Kidney glomerular epithelial cell (primary cell): ENCODE data around the gene LRRC27.

Experiments used
- DNase-seq: peaks from one replicate; lab custom pipeline; 2025; lab: John Stamatoyannopoulos, UW

LRRC27 gene

GRCh38 chr10:132402781-132403241, 70.8 kb downstream of the LRRC27 start:
- DNase-seq, result no peak

DNA sequence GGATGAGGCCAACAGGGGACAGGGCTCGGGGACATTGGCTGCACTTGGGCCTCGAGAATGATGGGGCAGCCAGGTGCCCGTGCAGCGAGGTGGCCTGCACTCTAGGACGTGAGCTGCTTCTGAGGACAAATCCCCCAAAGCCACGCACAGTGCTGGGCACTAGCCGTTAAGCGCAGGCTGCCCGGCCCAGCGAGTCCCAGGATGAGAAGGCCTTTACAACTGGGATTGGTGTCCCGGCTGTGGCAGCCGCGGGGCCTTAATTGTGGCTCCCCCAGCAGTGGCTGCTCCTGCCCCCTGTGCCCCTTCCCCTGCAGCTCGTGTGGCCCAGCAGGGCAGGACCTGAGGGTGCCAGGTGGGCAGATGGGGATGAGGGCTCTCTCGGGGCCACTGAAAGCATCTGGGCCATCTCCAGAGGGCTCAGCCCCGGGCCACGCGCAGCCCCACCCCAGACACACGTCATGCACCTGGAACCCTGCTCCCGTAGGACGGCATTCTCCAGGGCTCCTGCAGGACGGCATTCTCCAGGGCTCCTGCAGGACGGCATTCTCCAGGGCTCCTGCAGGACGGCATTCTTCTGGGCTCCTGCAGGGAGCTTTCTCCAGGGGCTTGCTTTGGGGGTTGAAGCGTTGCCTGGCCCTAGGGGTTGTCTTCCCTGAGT, 71.6 kb downstream of the LRRC27 start:
- DNase-seq, result no peak

DNA sequence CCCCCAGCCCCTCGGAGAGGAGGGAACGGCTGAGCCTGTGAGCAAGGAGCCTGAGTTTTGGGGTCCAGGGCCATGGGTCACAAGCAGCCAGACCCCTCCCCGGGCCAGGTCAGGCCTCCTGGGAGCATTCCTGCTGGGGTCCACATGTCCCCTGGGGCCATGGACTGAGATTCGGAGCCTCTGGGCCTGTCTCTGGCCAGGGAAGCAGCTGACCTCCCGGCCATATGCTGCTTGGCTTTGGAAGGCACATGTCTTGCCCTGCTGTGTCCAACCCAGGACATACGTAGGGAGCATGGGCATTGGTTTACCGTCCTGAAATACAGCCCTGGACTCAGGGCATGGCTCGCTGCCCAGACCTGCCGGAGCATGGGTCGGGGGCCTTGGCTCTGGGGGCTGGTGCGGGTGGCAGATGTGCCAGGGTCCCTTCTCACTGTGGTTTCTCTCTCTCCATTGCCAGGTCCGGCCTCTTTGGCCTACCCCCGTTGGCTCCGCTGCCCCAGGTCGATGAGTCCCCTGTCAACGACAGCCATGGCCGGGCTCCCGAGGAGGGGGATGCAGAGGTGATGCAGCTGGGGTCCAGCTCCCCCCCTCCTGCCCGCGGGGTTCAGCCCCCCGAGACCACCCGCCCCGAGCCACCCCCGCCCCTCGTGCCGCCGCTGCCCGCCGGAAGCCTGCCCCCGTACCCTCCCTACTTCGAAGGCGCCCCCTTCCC, 72.3 kb downstream of the LRRC27 start:
- DNase-seq, result no peak

DNA sequence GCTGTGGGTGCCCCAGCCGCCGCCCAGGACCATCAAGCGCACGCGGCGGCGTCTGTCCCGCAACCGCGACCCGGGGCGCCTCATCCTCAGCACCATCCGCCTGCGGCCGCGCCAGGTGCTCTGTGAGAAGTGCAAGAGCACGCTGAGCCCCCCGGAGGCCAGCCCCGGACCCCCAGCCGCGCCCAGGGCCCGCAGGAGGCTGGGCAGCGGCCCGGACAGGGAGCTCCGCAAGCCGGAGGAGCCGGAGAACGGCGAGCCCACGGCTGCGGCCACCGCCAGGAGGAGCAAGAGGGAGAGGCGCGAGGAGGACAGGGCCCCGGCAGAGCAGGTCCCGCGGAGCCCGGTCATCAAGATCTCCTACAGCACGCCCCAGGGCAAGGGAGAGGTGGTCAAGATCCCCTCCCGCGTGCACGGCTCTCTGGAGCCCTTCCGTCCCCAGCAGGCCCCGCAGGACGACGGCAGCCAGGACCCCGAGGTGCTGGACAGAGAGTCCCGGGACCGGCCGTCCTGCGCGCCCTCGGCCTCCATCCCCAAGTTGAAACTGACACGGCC, 73.0 kb downstream of the LRRC27 start:
- no peak for DNase-seq

DNA sequence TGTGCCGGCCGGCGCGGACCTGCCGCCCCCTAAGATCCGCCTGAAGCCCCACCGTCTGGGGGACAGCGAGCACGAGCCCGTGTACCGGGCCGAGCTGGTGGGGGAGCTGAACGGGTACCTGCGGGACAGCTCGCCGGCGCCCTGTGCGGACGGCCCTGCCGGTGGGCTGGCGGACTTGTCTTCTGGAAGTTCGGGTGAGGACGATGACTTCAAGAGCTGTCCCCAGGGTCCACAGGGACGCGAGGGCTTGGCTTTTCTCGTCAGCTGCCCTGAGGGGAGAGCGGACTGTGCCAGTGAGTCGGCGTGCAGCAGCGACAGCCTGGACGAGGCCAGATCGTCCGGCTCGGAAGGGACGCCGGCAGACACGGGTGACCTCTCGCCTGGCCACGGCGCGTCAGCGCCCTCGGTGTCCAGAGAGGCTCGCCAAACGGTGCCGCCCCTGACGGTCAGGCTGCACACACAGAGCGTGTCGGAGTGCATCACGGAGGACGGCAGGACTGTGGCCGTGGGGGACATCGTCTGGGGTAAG, 73.5 kb downstream of the LRRC27 start:
- no peak for DNase-seq

DNA sequence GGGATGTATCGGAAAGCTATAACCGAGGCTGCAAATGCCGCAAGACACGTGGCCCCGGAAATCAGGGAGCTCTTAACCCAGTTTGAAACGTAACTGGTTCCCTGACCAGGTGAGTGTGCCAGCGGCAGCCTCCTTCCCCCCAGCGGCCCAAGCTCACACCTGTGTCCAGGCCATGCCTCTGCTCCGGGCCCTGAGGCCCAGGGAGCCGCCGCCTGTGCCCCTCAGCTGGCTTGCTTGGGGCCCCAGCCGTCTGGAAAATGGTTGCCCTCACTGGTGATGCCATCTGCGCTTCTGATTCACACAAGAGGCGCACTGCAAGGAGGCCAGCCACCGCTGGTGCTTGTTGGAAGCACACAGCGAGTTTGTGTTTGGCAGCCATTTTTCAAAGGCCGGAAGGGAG, 74.2 kb downstream of the LRRC27 start:
- DNase-seq, result no peak

- no peak for DNase-seq
Measured at GRCh38 chr10:132406750-132407149, 74.8 kb downstream of the LRRC27 start.

DNA sequence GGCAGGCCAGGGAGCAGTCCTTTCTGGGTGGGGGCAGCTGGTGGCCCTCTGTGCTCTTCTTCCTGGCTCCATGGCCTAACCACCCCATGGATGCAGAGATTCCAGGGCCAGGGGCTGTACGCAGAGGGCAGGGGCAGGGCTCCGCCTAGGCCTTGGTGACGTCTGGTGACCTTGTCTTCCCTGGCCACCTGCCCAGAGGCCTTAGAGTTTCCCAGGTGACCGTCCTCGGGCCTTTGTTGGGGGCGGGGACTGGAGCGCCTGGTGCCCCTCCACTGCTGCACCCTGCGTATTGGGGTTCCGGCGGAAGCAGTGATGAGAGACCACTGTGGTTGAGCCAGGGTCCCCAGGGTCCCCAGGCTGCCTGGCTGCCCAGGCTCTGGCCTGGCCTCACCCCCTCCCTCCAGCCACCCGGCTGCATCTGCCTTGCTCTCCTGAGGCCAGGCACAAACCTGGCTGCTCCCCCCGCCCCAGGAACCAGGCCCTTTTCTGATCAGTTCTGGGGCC, 75.3 kb downstream of the LRRC27 start:
- no peak for DNase-seq

GRCh38 chr10:132407846-132408278, 75.9 kb downstream of the LRRC27 start:
- DNase-seq, result no peak

GRCh38 chr10:132408367-132408781, 76.4 kb downstream of the LRRC27 start:
- DNase-seq, result no peak

- DNase-seq, result no peak
Measured at GRCh38 chr10:132408823-132409666, 77.1 kb downstream of the LRRC27 start.

GRCh38 chr10:132409667-132410028, 77.7 kb downstream of the LRRC27 start:
- DNase-seq, result no peak

GRCh38 chr10:132410056-132410778, 78.2 kb downstream of the LRRC27 start:
- DNase-seq, result no peak

GRCh38 chr10:132410779-132411532, 79.0 kb downstream of the LRRC27 start:
- no peak for DNase-seq

- DNase-seq, result no peak
Measured at GRCh38 chr10:132411561-132412253, 79.7 kb downstream of the LRRC27 start.

- DNase-seq, result no peak
Measured at GRCh38 chr10:132412316-132413192, 80.6 kb downstream of the LRRC27 start.

DNA sequence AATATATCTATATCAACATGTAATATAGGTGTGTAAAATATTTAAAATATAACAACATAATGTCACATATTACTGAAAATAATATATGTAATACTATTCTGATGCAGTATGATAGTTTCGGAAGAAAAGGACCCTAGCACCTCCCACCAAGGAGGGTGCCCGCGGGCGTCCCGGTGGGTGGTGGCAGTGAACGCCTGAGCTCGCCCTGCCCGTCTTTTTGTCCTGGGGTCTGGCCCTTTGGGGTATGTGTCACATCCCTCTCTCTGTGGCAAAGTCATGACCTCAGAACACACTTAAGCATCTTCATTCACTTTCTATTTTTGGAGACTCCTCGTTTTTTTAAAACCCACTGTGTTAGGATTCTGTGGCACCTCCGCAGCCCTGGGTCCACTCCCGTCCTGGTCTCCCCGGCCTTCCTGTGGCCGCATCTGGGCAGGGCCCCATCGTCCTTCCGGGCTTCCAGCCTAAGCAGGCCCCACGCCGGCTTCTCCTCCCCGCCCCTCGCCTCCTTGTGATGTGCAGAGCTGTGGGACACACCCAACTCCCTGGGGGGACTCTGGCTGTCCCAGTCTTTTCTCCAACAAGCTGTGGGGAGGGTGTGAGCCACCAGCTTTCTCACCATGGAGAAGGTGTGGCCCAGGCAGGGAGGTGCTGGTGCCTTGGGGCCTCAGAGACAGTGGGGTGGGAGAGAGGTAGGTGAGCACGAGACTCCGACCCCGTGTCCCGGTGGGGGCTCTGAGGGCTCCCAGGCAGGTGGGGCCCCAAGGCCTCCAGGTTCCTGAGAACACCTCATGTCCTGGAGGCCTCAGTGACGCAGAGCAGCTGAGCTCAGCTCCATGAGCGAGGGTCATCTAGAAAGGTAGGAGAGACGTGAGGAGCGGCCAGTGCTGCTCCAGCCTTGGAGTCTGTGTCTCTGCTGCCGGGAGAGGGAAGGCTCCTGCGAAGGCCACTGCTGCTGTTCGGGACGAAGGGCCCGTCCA, 81.5 kb downstream of the LRRC27 start:
- no peak for DNase-seq
